ENCODE measurements around the gene REEP1.

DNA sequence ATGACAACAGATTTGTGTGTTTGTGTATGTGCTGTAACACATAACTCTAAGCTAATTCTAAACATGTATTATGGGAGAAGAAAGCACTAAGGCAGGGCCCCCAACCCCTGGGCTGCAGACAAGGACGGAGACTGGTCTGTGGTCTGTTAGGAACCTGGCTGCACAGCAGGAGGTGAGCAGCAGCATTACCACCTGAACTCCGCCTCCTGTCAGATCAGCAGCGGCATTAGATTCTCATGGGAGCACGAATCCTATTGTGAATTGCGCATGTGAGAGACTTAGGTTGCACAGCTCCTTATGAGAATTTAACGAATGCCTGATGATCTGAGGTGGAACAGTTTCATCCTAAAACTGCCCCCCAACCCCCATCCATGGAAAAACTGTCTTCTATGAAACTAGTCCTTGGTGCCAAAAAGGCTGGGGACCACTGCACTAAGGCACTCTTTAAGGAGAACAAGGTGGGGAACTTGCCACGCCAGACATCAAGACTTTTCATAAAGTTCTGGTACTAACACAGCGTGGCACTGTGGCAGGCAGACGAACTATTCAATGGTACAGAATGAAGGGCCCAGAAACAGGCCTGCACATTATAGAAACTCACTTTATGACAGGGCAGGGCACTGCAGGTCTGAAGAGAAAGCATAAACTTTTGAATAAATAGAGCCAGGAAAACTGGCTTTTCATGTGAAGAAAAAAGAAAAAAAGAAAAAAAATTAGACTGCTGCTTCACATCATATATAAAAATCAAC lies 14.0 kb downstream of the REEP1 start:
- TF ChIP-seq POLR2AphosphoS5 (IDR thresholded peaks at IDR 0.05; ENCODE audit: low read depth, low read length) (no peak), POLR2A (IDR thresholded peaks at IDR 0.05; ENCODE audit: low read depth, low read length) (no peak)
